Lower leg skin (tissue), 4 donors: ENCODE measurements around the gene KCNJ9. TPM values are rescaled to one million over a fixed set of nuclear protein-coding genes. Genes with fewer than 3 reads are reported as not detected.
"Not testable (repeated sequence)": the region's sequence is repeated elsewhere in the genome, so short reads cannot be mapped to it uniquely, and the experiment has no call there.

Experiments used
- DNase-seq, 2 donors: peaks; one replicate each; pipeline ENCODE4 v3.0.0-alpha.2; 2019; ENCODE audit warnings: low spot score in 2 of 2
- H3K4me3 ChIP-seq: fragments of 200-600 bp; sonication (generic); 2 replicates; pipeline ENCODE4 v1.5.1; 2017; ENCODE audit warnings: mild to moderate bottlenecking, low read depth; ENCODE audit not compliant: poor library complexity, severe bottlenecking
- CTCF ChIP-seq, 3 donors: fragments of 450-650 bp; IDR thresholded peaks; one replicate each; pipeline ENCODE4 v1.5.1; 2016; ENCODE audit warnings: antibody characterized with exemption in 3 of 3, mild to moderate bottlenecking in 3 of 3, moderate library complexity in 2 of 3
- POLR2A ChIP-seq, 2 donors: fragments of 450-650 bp; IDR thresholded peaks; one replicate each; pipeline ENCODE4 v1.6.1; 2016 to 2017; ENCODE audit warnings: antibody characterized with exemption in 2 of 2, mild to moderate bottlenecking in 1 of 2, moderate library complexity in 1 of 2
- WGBS, 2 donors: methylation state at CpG; one replicate each; pipeline ENCODE4 v1.1.5; 2018; 5-methylcytosine and 5-hydroxymethylcytosine counted together
- intact Hi-C: fragments of 100-400 bp; cut with DNase I; formaldehyde crosslinking; loops from one replicate; pipeline ENCODE4 v1.15.0; 2023; ENCODE audit warnings: low total_unique reads
- total RNA-seq, 4 donors: library from RNA; depleted of rRNA; stranded (reverse); fragments of >200 nt; gene quantifications; one replicate each; pipeline ENCODE4 v1.1.0, GENCODE V29; 2016

KCNJ9 gene
- total RNA-seq, 4 donors from 2014 or later, result 0.12 TPM; not detected in 3

- intact Hi-C loops, result no loop called here
- no peak for DNase-seq
- H3K4me3 ChIP-seq, result no peak overlapping the region
- TF ChIP-seq POLR2A (IDR thresholded peaks at IDR 0.05) (no peak), CTCF (IDR thresholded peaks at IDR 0.05) (no peak)
- WGBS, 2 donors, result 43 to 61% methylated on average over 8 of the region's 8 CpGs
Observed at GRCh38 chr1:160124705-160125478, 43.6 kb downstream of the KCNJ9 start.

GRCh38 chr1:160125746-160126145 is 44.4 kb downstream of the KCNJ9 start:
- WGBS, 2 donors, result 77 to 87% methylated on average over 1 of the region's 1 CpG
- intact Hi-C loops, result no loop called here
- no peak overlapping the region for H3K4me3 ChIP-seq
- TF ChIP-seq CTCF (IDR thresholded peaks at IDR 0.05) (no peak), POLR2A (IDR thresholded peaks at IDR 0.05) (no peak)
- no peak for DNase-seq

- DNase-seq, intact Hi-C loops, H3K4me3 ChIP-seq: not testable (repeated sequence)
- WGBS, 2 donors, result 73% methylated on average over 4 of the region's 4 CpGs
Observed at GRCh38 chr1:160126342-160126741, 45.0 kb downstream of the KCNJ9 start.

GRCh38 chr1:160127381-160127780 is 46.0 kb downstream of the KCNJ9 start:
- TF ChIP-seq POLR2A (IDR thresholded peaks at IDR 0.05) (no peak), CTCF (IDR thresholded peaks at IDR 0.05) (no peak)
- H3K4me3 ChIP-seq, result no peak overlapping the region
- WGBS, 2 donors, result 95 to 97% methylated on average over 7 to 8 of the region's 9 CpGs
- intact Hi-C loops, result no loop called here
- no peak for DNase-seq

- TF ChIP-seq POLR2A (IDR thresholded peaks at IDR 0.05) (no peak), CTCF (IDR thresholded peaks at IDR 0.05) (no peak)
- intact Hi-C loops, result no loop called here
- 67 to 71% methylated on average over 7 of the region's 7 CpGs for WGBS, 2 donors
- H3K4me3 ChIP-seq, result no peak overlapping the region
- DNase-seq, result no peak
Observed at GRCh38 chr1:160127865-160128523, 46.7 kb downstream of the KCNJ9 start.

GRCh38 chr1:160128636-160129035 is 47.3 kb downstream of the KCNJ9 start:
- DNase-seq, result no peak
- WGBS, 2 donors, result 89 to 94% methylated on average over 18 of the region's 18 CpGs
- intact Hi-C loops, result no loop called here
- no peak overlapping the region for H3K4me3 ChIP-seq
- TF ChIP-seq POLR2A (IDR thresholded peaks at IDR 0.05), result no peak
- TF ChIP-seq CTCF (IDR thresholded peaks at IDR 0.05), result no peak
